CD4-positive, alpha-beta T cell treated with Interleukin-1 beta for 1 hour (primary cell): Measurements from ENCODE around the gene GZMA.
A peak's percentile ranks its signal among the peaks of the same experiment; 100 is the strongest.

Experiments
- DNase-seq, 2 donors: peaks; one replicate each; pipeline ENCODE4 v3.0.0-alpha.2; 2020 to 2022

The GZMA gene

GRCh38 chr5:55113327-55113726 lies 10.9 kb downstream of the GZMA start:
- DNase-seq = no peak

DNA sequence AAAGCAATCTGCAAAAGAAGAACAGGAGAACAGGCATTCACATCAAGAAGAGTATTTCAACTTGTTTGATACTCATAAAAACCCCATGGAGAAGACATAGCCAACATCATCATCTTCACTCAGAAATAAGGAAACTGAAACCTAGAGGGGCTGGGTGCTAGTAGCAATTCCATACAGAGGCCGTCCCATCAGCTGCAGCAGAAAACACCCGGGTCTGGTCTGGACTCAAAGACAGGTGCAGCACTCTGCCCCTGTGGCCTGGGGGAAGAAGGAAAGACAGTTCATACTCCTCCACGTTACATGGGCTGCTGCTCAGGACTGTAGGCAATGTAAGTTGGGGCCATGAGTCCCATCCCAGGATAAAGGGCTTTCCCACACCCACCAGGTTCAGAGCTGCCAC lies 11.6 kb downstream of the GZMA start:
- DNase-seq = no peak

GRCh38 chr5:55123365-55123764 lies 20.9 kb downstream of the GZMA start:
- no peak for DNase-seq

DNA sequence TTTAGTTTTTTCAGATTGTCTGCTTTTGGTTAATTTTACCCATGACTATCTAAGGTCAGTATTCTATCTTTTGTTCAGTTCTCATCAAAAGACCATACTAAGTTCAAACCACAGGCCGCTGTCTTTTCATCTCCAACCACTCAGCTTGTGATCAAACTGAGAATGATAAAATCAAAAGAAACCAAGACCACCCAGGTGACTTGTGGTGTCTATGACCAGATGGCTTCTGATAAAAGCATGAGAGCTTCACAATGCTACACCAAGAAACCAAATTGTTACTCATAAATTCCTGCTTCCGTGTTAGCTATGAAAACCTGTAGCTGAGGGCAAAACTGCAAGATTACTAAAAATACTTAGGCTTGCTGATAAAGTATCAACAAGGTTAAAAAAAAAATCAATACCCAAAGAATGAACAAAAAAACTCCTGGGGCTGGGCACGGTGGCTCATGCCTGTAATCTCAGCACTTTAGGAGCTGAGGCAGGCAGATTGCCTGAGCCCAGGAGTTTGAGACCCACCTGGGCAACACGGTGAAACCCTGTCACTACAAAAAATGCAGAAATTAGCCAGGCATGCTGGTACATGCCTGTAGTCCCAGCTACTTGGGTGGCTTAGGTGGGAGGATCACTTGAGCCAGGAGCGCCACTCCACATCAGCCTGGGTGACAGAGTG lies 31.7 kb downstream of the GZMA start:
- no peak for DNase-seq

DNA sequence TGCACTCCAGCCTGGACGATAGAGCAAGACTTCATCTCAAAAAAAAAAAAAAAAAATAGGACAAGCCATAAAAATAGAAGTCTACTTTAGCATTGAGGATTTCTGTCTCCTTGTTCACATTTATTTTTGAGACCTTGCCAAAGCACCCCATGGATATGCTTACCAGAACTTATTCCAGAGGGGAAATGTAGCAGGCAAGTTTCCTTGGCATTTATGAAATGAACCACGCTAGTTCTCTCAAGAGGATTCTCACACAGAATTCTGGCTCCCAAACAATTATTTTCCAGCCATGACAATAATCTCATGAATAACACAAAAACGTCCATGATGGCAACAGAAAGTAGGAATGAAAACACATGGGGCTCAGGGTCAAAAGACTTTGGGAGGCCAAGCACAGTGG lies 34.1 kb downstream of the GZMA start:
- DNase-seq = no peak

DNA sequence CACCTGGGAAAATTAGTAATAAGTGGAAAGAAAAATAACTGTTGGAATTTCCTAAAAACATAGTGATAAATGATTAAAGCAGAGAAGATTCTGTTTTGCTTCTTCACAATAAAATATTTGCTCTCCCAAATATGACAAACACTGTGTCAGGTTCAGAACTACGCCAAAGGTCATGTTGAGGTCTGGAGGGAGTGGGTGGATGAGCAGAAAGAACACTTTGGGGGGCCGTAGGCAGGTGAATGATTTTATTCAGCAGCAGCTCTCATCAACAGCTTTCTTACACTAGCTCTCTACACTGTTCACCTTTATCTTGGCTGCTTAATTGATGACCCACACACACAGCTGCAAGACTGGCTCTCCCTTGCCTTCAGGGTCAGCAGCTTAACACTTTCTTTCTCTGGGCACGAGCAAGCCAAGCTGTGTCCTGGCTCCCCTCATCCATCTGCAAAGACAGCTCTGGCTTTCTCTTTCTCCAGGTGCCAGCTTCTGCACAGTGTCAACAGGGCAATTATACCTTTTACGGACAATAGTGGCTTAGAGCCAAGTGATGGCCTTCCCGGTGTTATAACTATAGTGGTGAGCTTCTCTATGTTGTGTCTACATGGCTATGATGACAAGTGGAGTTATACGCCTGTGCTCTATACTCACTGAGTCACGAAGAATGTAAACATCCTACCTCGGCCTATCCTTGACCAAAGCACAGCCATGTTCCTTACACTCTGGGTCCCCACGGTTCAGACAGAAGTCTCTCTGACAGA lies 38.6 kb downstream of the GZMA start:
- DNase-seq = no peak

GRCh38 chr5:55141945-55142690 lies 39.7 kb downstream of the GZMA start:
- no peak for DNase-seq

DNA sequence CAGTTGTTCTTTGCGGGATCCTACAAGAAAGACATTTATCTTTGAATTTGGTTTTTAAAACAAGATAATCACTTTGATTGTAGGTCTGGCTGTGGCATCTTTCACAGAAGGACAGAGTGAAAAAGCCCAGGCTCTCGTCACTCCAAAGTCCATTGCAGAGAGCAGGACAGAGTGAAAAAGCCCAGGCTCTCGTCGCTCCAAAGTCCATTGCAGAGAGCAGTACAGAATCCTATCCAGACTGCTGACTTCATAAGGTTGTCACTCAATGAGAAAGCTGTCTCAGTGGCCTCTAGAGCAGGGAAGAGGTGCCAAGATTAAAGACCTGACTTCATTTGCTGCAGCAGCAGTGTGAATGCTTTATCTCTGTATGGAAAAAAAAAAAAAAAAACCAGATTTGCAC lies 41.2 kb downstream of the GZMA start:
- DNase-seq = no peak

- no peak for DNase-seq
These were observed 43.6 kb downstream of the GZMA start for GRCh38 chr5:55146080-55146479.

GRCh38 chr5:55146543-55147151 lies 44.2 kb downstream of the GZMA start:
- DNase-seq = peak; percentile 81 to 88

- no peak for DNase-seq
These were observed 46.9 kb downstream of the GZMA start for GRCh38 chr5:55149308-55149795.

GRCh38 chr5:55151923-55152842 lies 49.7 kb downstream of the GZMA start:
- DNase-seq = no peak

DNA sequence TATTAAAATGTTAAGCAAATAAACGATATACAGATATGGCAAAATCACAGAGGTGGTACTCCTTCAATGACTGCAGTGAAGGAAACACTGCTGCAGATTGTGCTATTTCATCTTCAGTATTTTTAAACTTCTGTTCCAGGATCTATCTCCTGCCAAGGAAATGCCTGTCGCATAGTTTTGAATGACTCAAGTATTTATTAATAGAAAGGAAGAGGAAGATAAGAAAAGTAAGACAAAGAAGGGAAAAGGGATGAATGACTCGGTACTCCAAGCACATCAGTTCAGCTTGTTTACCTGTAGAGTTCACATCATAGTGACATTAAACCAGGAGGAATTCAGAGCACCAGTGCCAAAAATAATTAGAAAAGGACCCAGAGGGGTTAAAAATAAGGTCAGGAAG lies 52.4 kb downstream of the GZMA start:
- DNase-seq = no peak
